H7 (cell line): ENCODE measurements around the gene C10orf67. TPM values are rescaled to one million over a fixed set of nuclear protein-coding genes. Genes with fewer than 3 reads are reported as not detected.

Experiments
- DNase-seq: peaks from one replicate; pipeline ENCODE4 v3.0.0; 2012
- H3K27me3 ChIP-seq: 2 replicates; pipeline ENCODE4 v1.6.0; 2011; ENCODE audit warnings: mild to moderate bottlenecking, low read length; ENCODE audit not compliant: control insufficient read depth, insufficient read depth
- H3K36me3 ChIP-seq: replicated peaks from 2 replicates; pipeline ENCODE4 v1.5.1; 2011; ENCODE audit warnings: low read length; ENCODE audit not compliant: control insufficient read depth, insufficient read depth
- H3K4me3 ChIP-seq: 2 replicates; pipeline ENCODE4 v1.5.1; 2011; ENCODE audit warnings: low read depth, mild to moderate bottlenecking, control low read depth, low read length, moderate library complexity; ENCODE audit not compliant: insufficient read depth
- total RNA-seq: library from RNA; depleted of rRNA; stranded (reverse); fragments of >200 nt; shearing (Covaris generic); gene quantifications from 2 replicates; pipeline ENCODE4 v1.2.3, GENCODE V29; 2014

C10orf67 gene
- total RNA-seq, 1 experiment from 2014 or later: not detected

- DNase-seq: no peak
- Histone ChIP-seq H3K36me3 (no peaks in the 10 kb centered on the region), H3K27me3 (peaks cover 18% of the 10 kb centered on the region), H3K4me3 (no peak overlapping the region)
These were observed 1.3 kb upstream of the C10orf67 start for GRCh38 chr10:23345861-23346260.

GRCh38 chr10:23343591-23344240 is 881 bp downstream of the C10orf67 start:
- Histone ChIP-seq H3K36me3 (no peaks in the 10 kb centered on the region), H3K4me3 (peak overlapping the region; percentile 72), H3K27me3 (peaks cover 18% of the 10 kb centered on the region)
- peak; percentile 90 for DNase-seq

- Histone ChIP-seq H3K4me3 (no peak overlapping the region), H3K36me3 (no peaks in the 10 kb centered on the region), H3K27me3 (peaks cover 18% of the 10 kb centered on the region)
- DNase-seq: no peak
These were observed 2.2 kb downstream of the C10orf67 start for GRCh38 chr10:23342213-23342884.

- H3K27me3 ChIP-seq: peaks cover 18% of the 10 kb centered on the region
- DNase-seq: no peak
- H3K36me3 ChIP-seq: no peaks in the 10 kb centered on the region
- H3K4me3 ChIP-seq: no peak overlapping the region
These were observed 3.6 kb downstream of the C10orf67 start for GRCh38 chr10:23341004-23341403.

GRCh38 chr10:23340354-23340753 is 4.2 kb downstream of the C10orf67 start:
- no peak for DNase-seq
- Histone ChIP-seq H3K4me3 (no peak overlapping the region), H3K27me3 (peaks cover 17% of the 10 kb centered on the region), H3K36me3 (no peaks in the 10 kb centered on the region)

GRCh38 chr10:23338886-23339285 is 5.7 kb downstream of the C10orf67 start:
- no peak for DNase-seq
- Histone ChIP-seq H3K4me3 (no peak overlapping the region), H3K36me3 (no peaks in the 10 kb centered on the region), H3K27me3 (peaks cover 12% of the 10 kb centered on the region)

GRCh38 chr10:23338155-23338828 is 6.3 kb downstream of the C10orf67 start:
- H3K4me3 ChIP-seq: no peak overlapping the region
- DNase-seq: peak; percentile 46
- peaks cover 9% of the 10 kb centered on the region for H3K27me3 ChIP-seq
- no peaks in the 10 kb centered on the region for H3K36me3 ChIP-seq

- no peaks in the 10 kb centered on the region for H3K36me3 ChIP-seq
- peaks cover 2% of the 10 kb centered on the region for H3K27me3 ChIP-seq
- DNase-seq: no peak
- no peak overlapping the region for H3K4me3 ChIP-seq
These were observed 7.0 kb downstream of the C10orf67 start for GRCh38 chr10:23337616-23338015.

GRCh38 chr10:23331567-23332301 is 12.9 kb downstream of the C10orf67 start:
- Histone ChIP-seq H3K27me3 (peaks cover 12% of the 10 kb centered on the region; the same call in 1 of the 2 replicates), H3K4me3 (peak overlapping the region; percentile 17; the same call in 1 of the 2 replicates), H3K36me3 (no peaks in the 10 kb centered on the region)
- no peak for DNase-seq

GRCh38 chr10:23330948-23331347 is 13.6 kb downstream of the C10orf67 start:
- no peaks in the 10 kb centered on the region for H3K36me3 ChIP-seq
- H3K27me3 ChIP-seq: peaks cover 12% of the 10 kb centered on the region; the same call in 1 of the 2 replicates
- DNase-seq: peak; percentile 22
- no peak overlapping the region for H3K4me3 ChIP-seq

GRCh38 chr10:23326544-23327307 is 17.9 kb downstream of the C10orf67 start:
- H3K27me3 ChIP-seq: peaks cover 4% of the 10 kb centered on the region; the same call in 1 of the 2 replicates
- H3K4me3 ChIP-seq: no peak overlapping the region
- H3K36me3 ChIP-seq: no peaks in the 10 kb centered on the region
- no peak for DNase-seq

GRCh38 chr10:23325132-23325531 is 19.5 kb downstream of the C10orf67 start:
- H3K36me3 ChIP-seq: no peaks in the 10 kb centered on the region
- H3K27me3 ChIP-seq: no peaks in the 10 kb centered on the region; the same call in 1 of the 2 replicates
- DNase-seq: no peak
- H3K4me3 ChIP-seq: no peak overlapping the region

- Histone ChIP-seq H3K36me3 (no peaks in the 10 kb centered on the region), H3K4me3 (no peak overlapping the region), H3K27me3 (no peaks in the 10 kb centered on the region; the same call in 1 of the 2 replicates)
- DNase-seq: no peak
These were observed 20.2 kb downstream of the C10orf67 start for GRCh38 chr10:23324351-23324750.

GRCh38 chr10:23322082-23322481 is 22.5 kb downstream of the C10orf67 start:
- DNase-seq: no peak
- no peaks in the 10 kb centered on the region for H3K27me3 ChIP-seq
- no peak overlapping the region for H3K4me3 ChIP-seq
- no peaks in the 10 kb centered on the region for H3K36me3 ChIP-seq
